GM12878 (cell line): ENCODE results near the gene CCL2. TPM values are rescaled to one million over a fixed set of nuclear protein-coding genes. Genes with fewer than 3 reads are reported as not detected.

Experiments used
- ATAC-seq: fragments of 200-7000 bp; cut with Tn5 transposase; 3 replicates; pipeline ENCODE4 v1.9.1; 2020; ENCODE audit warnings: mild to moderate bottlenecking, moderate library complexity
- BruUV-seq: library from RNA; stranded (reverse); fragments of 400-500 nt; replicated peaks from 2 replicates; lab custom pipeline; 2021; lab: Mats Ljungman, UMichigan
- CTCF ChIA-PET: fragments of 300-600 bp; sonication (Branson Sonifier 250); formaldehyde crosslinking; extraction: SDS; loops from one replicate; lab custom pipeline; 2021; ENCODE audit warnings: inconsistent platforms; lab: Yijun Ruan, JAX
- POLR2A ChIA-PET: fragments of 350-600 bp; formaldehyde crosslinking; extraction: SDS; loops from one replicate; lab custom pipeline; 2021; ENCODE audit warnings: inconsistent platforms; lab: Charles Lee
- RAD21 ChIA-PET: fragments of 300-600 bp; sonication (Branson Sonifier 250); formaldehyde crosslinking; loops from one replicate; lab custom pipeline; 2023; ENCODE audit warnings: antibody characterized with exemption; ENCODE audit not compliant: unreplicated experiment; lab: Charles Lee
- SMC1A ChIA-PET: fragments of 300-600 bp; sonication (Branson Sonifier 250); formaldehyde crosslinking; loops from one replicate; lab custom pipeline; 2023; ENCODE audit not compliant: unreplicated experiment, uncharacterized antibody; lab: Charles Lee
- DNase-seq: peaks from one replicate; pipeline ENCODE4 v3.0.0-alpha.2; 2011; ENCODE audit warnings: low read depth, low spot score
- FAIRE-seq: peaks from 3 replicates; lab custom pipeline; 2011; peaks lifted over from hg19 to GRCh38; lab: Jason Lieb, UNC
- H2AFZ ChIP-seq: 2 replicates; pipeline ENCODE4 v1.6.0; 2011; ENCODE audit warnings: low read depth, low read length, control low read depth; ENCODE audit not compliant: control insufficient read depth
- H3K27ac ChIP-seq: 2 replicates; pipeline ENCODE4 v1.5.1; 2011; ENCODE audit warnings: control low read depth; ENCODE audit not compliant: control insufficient read depth, insufficient read depth
- H3K27me3 ChIP-seq, 2 experiments: replicated peaks in 1 of 2; 2 replicates each; pipeline versions ENCODE4 v1.6.0 to v1.6.1; 2011; ENCODE audit warnings: low read length in 1 of 2; ENCODE audit not compliant: control insufficient read depth in 2 of 2, insufficient read depth in 2 of 2
- H3K36me3 ChIP-seq, 2 experiments: 2 replicates each; pipeline ENCODE4 v1.5.1; 2011; ENCODE audit warnings: low read length in 1 of 2; ENCODE audit not compliant: control insufficient read depth in 2 of 2, insufficient read depth in 2 of 2
- H3K4me1 ChIP-seq: 2 replicates; pipeline ENCODE4 v1.6.1; 2011; ENCODE audit warnings: mild to moderate bottlenecking, low read length, moderate library complexity, mixed read lengths; ENCODE audit not compliant: control insufficient read depth, insufficient read depth
- H3K4me2 ChIP-seq: 2 replicates; pipeline ENCODE4 v1.6.0; 2011; ENCODE audit warnings: control low read depth; ENCODE audit not compliant: control insufficient read depth, insufficient read depth
- H3K4me3 ChIP-seq: fragments of 200-600 bp; sonication (generic); 2 replicates; pipeline ENCODE4 v1.5.1; 2016
- H3K79me2 ChIP-seq: 2 replicates; pipeline ENCODE4 v1.6.0; 2011; ENCODE audit warnings: low read length; ENCODE audit not compliant: control insufficient read depth, insufficient read depth
- H3K9ac ChIP-seq: 2 replicates; pipeline ENCODE4 v1.8.0; 2011; ENCODE audit warnings: low read length, control low read depth, mixed read lengths; ENCODE audit not compliant: control insufficient read depth, insufficient read depth
- H3K9me3 ChIP-seq: replicated peaks from 3 replicates; pipeline ENCODE4 v1.5.1; 2011; ENCODE audit warnings: mild to moderate bottlenecking, low read length; ENCODE audit not compliant: control insufficient read depth, insufficient read depth
- H4K20me1 ChIP-seq: 2 replicates; pipeline ENCODE4 v1.6.0; 2011; ENCODE audit not compliant: control insufficient read depth, insufficient read depth
- BCL11A ChIP-seq: IDR thresholded peaks from 2 replicates; pipeline ENCODE4 v1.6.1; 2011; ENCODE audit warnings: low read depth, low read length
- BRCA1 ChIP-seq: IDR thresholded peaks from 2 replicates; pipeline ENCODE4 v1.6.1; 2011; ENCODE audit warnings: low read depth, low read length, improper control_type of control experiment
- CBX3 ChIP-seq: fragments of 200-600 bp; sonication (generic); IDR thresholded peaks from 2 replicates; pipeline ENCODE4 v1.6.1; 2016; ENCODE audit warnings: low read depth, borderline replicate concordance
- CREB1 ChIP-seq: IDR thresholded peaks from 2 replicates; pipeline ENCODE4 v1.6.1; 2012; ENCODE audit warnings: low read depth, mild to moderate bottlenecking, inconsistent platforms
- MXI1 ChIP-seq: fragments of 150-350 bp; IDR thresholded peaks from 2 replicates; pipeline ENCODE4 v1.6.1; 2011; ENCODE audit warnings: low read depth, mild to moderate bottlenecking, inconsistent platforms, low read length, improper control_type of control experiment
- MYB ChIP-seq: fragments of 150-350 bp; IDR thresholded peaks from 2 replicates; pipeline ENCODE4 v1.6.1; 2014; ENCODE audit warnings: mild to moderate bottlenecking, low read depth, low read length, borderline replicate concordance
- MYC ChIP-seq: IDR thresholded peaks from 2 replicates; pipeline ENCODE4 v1.6.1; 2011; ENCODE audit warnings: mild to moderate bottlenecking, low read length, moderate library complexity, inconsistent platforms; ENCODE audit not compliant: insufficient read depth, insufficient replicate concordance, insufficient read length, severe bottlenecking
- PBX3 ChIP-seq: IDR thresholded peaks from 2 replicates; pipeline ENCODE4 v1.6.1; 2011; ENCODE audit warnings: mild to moderate bottlenecking, low read depth, low read length, moderate library complexity; ENCODE audit not compliant: insufficient replicate concordance
- POLR2AphosphoS2 ChIP-seq: IDR thresholded peaks from 2 replicates; pipeline ENCODE4 v1.6.1; 2011; ENCODE audit warnings: low read depth, mild to moderate bottlenecking, low read length, improper control_type of control experiment, moderate library complexity
- RAD21 ChIP-seq: IDR thresholded peaks from 2 replicates; pipeline ENCODE4 v1.6.1; 2011; ENCODE audit warnings: mild to moderate bottlenecking, low read depth, low read length, moderate library complexity; ENCODE audit not compliant: insufficient read depth
- RB1 ChIP-seq: fragments of 450-650 bp; formaldehyde crosslinking; IDR thresholded peaks from 2 replicates; pipeline ENCODE4 v1.6.1; 2017; ENCODE audit warnings: mild to moderate bottlenecking, borderline replicate concordance
- RBBP5 ChIP-seq: fragments of 200-600 bp; sonication (generic); conservative IDR thresholded peaks from 2 replicates; pipeline ENCODE4 v1.6.1; 2016
- RCOR1 ChIP-seq: conservative IDR thresholded peaks from 2 replicates; pipeline ENCODE4 v1.6.1; 2012; ENCODE audit warnings: low read depth, low read length, improper control_type of control experiment
- REST ChIP-seq: IDR thresholded peaks from 2 replicates; pipeline ENCODE4 v1.6.1; 2012; ENCODE audit warnings: mild to moderate bottlenecking, low read depth, low read length
- SUPT20H ChIP-seq: IDR thresholded peaks from 2 replicates; pipeline ENCODE4 v1.6.1; 2011; ENCODE audit warnings: low read depth, mild to moderate bottlenecking, low read length, moderate library complexity, borderline replicate concordance; ENCODE audit not compliant: control insufficient read depth
- ZNF274 ChIP-seq: IDR thresholded peaks from one replicate; pipeline ENCODE4 v1.8.0; 2011; ENCODE audit not compliant: insufficient read length, insufficient read depth
- WGBS: methylation state at CpG from one replicate; pipeline ENCODE4 v1.1.6; 2016; ENCODE audit warnings: low lambda C conversion rate; ENCODE audit not compliant: insufficient replicate concordance, insufficient coverage; ENCODE audit errors: missing lambda C conversion rate; 5-methylcytosine and 5-hydroxymethylcytosine counted together
- in situ Hi-C: fragments of 300-500 bp; cut with MboI; formaldehyde crosslinking; loops from 9 replicates; pipeline ENCODE4 v1.14.3; 2018; ENCODE audit warnings: mixed read lengths
- intact Hi-C: fragments of 100-400 bp; cut with micrococcal nuclease; formaldehyde crosslinking; loops from one replicate; pipeline ENCODE4 v1.14.2; 2022; ENCODE audit not compliant: unreplicated experiment
- polyA plus RNA-seq, 11 experiments: library from polyadenylated mRNA; depleted of rRNA in 4 of 11; unstranded in 6 of 11; stranded (reverse) in 5 of 11; fragments of >200 nt; fragmentation: Nextera tagmentation in 4 of 11; fragmentation: Illumina TruSeq in 1 of 11; extraction: Ambion mirVana in 4 of 11; extraction: Trizol in 1 of 11; gene quantifications; 1 replicate in 1 of 11; 2 replicates in 10 of 11; pipeline versions ENCODE4 v1.2.1 to v1.2.3, GENCODE V29; 2011 to 2016; ENCODE audit warnings: inconsistent platforms in 2 of 11, missing spikeins in 2 of 11, low read depth in 1 of 11
- total RNA-seq, 4 experiments: library from RNA; depleted of rRNA in 3 of 4; stranded (reverse); fragments of >200 nt in 3 of 4; fragmentation: Illumina TruSeq in 1 of 4; extraction: Trizol in 1 of 4; gene quantifications; 2 replicates each; pipeline versions ENCODE4 v1.2.1 to v1.2.3, GENCODE V29; 2013 to 2021

Gene CCL2
- total and polyA plus RNA-seq, 10 of the 15 experiments (the other 5 are each of a cell fraction or from before 2014, with no cell fraction given) = 0.16 to 0.18 TPM; not detected in 8

- TF ChIP-seq MXI1 (no peak), PBX3 (no peak), RCOR1 (no peak), BCL11A (no peak), MYB (no peak), RAD21 (no peak), REST (no peak)
- TF ChIP-seq, all 136 proteins: peak for 0
Measured at GRCh38 chr17:34275881-34276280, 20.8 kb downstream of the CCL2 start (continued).

- Histone ChIP-seq H3K4me2 (no peak overlapping the region), H3K4me3 (no peak overlapping the region), H3K27ac (no peak overlapping the region), H2AFZ (no peak overlapping the region), H3K27me3 (no peaks in the 10 kb centered on the region; a peak in 1 of 4 replicates), H3K79me2 (no peaks in the 10 kb centered on the region), H3K36me3 (no peaks in the 10 kb centered on the region), H3K9me3 (no peaks in the 10 kb centered on the region), H3K4me1 (no peaks in the 10 kb centered on the region), H4K20me1 (no peaks in the 10 kb centered on the region), H3K9ac (no peak overlapping the region)
- RAD21 ChIA-PET = no interaction called here
- ATAC-seq = no peak
- WGBS = 0% methylated on average over 4 of the region's 4 CpGs
- SMC1A ChIA-PET = no interaction called here
- no peak for DNase-seq
- CTCF ChIA-PET = no interaction called here
- intact Hi-C loops = no loop called here
- POLR2A ChIA-PET = no interaction called here
- TF ChIP-seq POLR2AphosphoS2 = no peak
- TF ChIP-seq BRCA1 = no peak
- TF ChIP-seq CBX3 = no peak
- TF ChIP-seq RB1 = no peak
- no peak for TF ChIP-seq SUPT20H
- TF ChIP-seq MYC = no peak
- TF ChIP-seq ZNF274 = no peak
- no peak for TF ChIP-seq CREB1
- TF ChIP-seq RBBP5 = no peak
- in situ Hi-C loops = no loop called here
- FAIRE-seq = no peak
- BruUV-seq = no TSS peak
Measured at GRCh38 chr17:34276826-34277225, 21.7 kb downstream of the CCL2 start.
